DMS 273 (cell line): ENCODE data around the gene MNAT1.
"Not testable (repeated sequence)": the region's sequence is repeated elsewhere in the genome, so short reads cannot be mapped to it uniquely, and the experiment has no call there.

ENCODE experiments used
- DNase-seq: peaks from one replicate; lab custom pipeline; 2025; ENCODE audit not compliant: unreplicated experiment; lab: John Stamatoyannopoulos, UW

Gene MNAT1

DNA sequence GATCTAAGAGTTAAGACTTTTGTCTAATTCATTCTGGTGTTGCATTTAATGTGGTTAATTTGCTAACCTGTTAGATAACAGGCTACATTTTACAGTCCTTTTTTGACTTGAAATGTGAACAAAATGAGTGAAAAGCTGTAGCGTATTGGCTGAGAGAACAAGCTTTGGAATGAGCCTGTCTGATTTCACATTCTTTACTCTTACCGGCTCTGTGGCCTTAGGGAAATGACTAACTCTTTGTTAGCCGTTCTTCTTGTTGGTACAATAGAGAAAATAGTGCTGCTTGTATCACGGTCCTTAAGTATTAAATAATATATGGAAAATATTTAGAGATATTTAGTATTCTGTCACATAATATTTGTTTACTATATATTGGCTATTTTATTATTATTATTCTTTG is 1.9 kb downstream of the MNAT1 start:
- DNase-seq = peak; percentile 10

DNA sequence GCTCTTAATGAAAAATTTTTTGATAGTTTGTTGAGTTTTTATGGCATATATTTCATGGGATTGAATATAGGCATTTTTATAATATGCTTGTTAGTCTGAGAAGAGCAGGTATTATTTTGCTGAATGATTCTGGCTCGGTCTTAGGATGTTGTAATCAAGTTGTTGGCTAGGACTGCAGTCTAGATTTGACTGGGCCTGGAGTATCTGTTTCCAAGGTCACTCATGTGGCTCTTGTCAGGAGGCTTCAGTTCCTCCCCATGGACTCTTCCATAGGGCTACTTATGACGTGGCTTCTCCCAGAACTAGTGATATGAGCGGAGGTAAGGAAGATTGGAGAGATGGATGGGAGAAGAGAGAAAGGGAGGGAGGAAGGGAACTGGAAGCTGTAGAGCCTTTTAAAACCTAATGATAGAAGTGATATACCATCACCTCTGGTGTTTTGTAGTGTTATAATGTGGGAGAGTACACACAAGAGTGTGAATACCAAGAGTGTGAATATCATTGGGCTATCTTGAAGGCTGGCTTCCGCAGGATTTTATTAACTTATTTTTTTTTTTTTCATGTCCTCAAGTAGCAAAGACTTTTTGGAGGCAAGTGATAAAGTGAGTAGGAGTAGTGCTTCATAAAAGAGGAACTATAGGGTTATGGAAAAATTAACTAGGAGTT is 4.4 kb downstream of the MNAT1 start:
- DNase-seq = no peak

DNA sequence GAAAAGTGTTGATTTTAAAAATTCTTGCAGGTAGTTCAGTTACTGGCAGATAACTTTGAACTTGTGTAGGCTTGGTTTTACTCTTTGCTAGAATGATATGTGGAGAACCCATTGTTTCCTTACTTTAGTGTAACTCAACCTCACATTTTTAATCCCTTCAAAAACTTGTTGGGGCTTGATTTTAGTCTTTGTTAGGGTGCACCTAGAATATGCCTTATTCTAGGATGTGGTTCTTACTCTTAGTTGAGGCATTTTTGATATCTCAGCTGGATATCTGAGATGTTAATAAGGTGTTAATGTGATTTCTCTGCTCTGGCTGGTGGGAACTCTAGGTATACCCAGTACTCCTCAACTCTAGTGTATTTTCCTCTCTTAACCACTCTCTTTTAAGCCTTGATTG is 10.0 kb downstream of the MNAT1 start:
- no peak for DNase-seq

DNA sequence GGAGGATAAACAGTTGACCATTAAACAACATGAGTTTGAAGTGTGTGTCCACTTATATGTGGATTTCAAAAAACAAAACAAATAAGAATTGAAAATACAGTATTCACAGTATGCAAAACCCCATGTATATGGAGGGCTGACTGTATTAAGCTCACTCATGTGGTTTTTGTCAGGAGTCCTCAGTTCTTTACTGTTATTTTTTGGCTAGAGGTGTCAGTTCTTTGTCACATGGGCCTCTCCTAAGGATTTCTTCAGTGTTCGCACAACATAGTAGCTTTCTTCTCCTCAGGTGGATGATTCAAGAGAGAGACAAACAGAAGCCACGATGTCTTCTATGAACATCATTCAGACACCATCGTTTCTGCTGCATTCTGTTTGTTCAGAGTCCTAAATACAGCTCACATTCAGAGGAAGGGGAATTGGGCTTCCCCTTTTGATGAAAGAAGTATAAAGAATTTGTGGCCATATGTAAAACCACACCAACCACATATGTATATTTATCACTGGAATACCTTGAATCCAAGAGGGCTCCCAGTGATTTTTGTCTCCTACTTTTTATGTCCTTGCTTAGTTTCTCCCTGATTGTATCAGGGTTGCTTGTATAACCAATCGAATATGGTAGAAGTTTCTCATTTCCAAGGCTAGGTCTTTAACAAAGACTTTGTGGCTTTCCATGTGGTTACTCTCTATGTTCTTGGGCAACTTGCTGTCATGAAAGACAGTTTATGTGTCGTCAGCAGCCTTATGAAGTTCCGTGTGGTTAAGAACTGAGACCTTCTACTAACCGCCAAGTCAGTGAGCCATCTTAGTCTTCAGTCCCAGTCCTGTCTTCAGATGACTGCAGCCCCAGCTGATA is 18.9 kb downstream of the MNAT1 start:
- no peak for DNase-seq

DNA sequence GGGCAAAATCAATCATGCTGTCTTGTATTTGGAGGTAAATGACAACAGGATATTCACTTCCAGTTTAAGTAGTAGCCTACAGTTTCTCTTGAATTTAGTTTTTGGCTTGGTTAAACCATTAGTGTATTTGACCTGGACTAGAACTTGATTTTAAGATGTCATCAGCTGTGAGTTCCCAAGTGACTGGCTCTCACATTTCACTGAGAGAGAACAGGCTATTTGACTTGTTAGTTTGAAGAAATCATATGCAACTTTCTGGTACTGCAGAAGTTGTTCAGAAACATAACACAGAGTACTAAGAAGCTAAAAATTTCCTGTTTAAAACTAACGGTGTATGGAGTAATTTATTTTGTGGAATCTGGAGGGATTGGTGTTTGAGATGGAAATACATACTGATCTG is 22.3 kb downstream of the MNAT1 start:
- no peak for DNase-seq

DNA sequence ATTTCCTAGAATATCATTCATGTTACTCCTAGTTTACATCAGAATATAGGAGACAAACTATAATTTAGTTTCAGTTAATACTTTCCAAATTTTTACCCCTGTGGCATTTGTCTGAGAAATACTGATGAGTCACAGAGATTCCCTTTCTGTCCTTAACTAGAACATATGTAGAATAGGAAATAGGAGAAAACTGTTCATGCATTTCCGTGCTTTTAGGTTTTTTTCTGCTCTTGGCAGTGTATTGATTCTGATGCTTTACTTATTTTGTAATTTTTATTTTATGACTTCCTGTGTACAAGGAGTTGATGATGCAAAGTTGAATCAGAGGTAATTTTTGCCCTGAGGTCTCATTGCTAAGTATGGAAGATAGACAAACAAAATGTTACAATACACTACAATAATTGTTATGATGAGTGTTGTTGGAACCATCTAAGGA is 23.0 kb downstream of the MNAT1 start:
- no peak for DNase-seq

DNA sequence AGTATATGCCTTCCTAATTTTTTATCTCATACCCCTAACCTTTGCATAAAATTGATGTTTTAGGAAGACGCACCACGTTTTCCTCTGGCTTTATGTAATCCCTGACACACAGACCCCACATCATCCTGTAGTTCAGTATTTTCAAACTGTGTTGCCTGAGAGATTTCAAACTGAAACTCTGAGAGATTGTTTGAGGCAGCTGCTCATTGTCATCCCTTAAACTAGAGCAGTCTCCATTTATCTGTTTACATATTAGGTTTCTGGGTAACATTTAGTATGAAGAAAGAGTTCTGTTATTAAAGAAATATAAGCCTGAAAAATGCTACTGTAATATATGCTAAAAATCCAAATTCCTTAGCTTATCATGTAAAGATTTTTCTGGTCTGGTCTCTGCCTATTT is 24.3 kb downstream of the MNAT1 start:
- peak; percentile 20 for DNase-seq

DNA sequence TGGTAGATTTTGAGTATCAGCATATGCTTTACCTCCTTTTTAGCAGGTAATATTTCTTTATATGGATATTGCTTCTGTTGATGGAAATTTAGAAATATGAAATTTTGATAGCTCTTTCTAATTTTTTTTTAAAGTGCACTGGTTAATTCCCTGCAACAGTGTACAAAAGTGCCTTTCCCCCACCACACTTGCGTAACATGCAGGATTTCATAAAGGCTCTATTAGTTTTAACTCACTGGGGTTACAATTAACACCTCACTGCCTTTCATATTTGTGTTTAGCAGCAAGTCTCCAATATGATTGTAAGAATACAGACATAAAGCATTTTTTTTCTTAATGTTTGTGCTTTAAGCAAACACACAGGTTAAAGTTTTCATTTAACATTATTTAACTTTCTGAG is 25.6 kb downstream of the MNAT1 start:
- DNase-seq = no peak

DNA sequence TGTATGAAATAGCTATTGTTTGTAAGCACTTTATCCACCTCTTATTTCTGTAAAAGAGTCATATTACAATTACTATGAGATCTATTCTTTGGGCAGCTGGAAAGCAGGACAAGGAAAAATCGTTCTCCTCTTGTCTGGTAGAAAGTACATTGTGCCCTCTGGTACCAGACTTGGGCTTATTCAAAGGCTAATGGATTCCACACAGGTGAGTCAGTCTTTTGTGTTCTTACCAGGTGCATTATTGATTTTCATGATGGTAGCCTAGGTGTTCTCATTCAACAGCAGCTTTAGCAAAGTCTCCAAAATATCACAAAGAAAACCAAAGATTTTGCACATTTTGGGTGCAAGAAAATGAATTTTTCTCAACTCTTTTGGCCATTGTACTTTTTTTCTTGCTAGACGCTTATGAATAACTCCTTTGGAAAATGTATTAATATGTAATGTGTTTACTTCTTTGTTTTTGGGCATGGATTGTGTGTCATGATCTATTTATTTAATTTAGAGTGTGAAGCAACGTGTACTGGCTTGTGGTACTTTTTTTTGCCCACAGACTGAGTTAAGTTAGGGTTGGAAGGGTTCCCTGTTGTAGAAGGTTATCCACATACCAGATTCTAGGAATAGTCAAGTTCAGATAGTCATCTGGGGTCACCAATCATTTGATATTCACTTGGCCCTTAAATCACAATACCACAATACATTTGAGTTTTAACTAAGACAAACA is 26.2 kb downstream of the MNAT1 start:
- DNase-seq = no peak

DNA sequence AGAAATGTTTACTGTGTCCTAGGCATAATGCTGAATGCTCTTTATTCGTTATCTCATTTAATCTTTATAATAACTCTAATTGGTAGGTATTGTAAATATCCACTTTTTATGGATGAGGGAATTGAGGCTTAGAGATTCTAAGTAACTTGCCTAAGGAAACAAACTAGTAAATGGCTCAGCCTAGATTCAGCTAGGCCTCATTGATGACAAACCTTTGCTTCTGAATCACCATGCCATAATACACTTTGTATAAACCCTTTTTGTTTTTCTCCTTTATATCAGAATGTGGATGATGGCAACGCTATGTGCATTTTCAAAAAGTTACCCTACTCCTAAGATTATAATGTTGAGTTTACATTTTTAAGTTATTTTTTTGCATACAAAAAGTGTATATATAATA is 34.0 kb downstream of the MNAT1 start:
- no peak for DNase-seq

DNA sequence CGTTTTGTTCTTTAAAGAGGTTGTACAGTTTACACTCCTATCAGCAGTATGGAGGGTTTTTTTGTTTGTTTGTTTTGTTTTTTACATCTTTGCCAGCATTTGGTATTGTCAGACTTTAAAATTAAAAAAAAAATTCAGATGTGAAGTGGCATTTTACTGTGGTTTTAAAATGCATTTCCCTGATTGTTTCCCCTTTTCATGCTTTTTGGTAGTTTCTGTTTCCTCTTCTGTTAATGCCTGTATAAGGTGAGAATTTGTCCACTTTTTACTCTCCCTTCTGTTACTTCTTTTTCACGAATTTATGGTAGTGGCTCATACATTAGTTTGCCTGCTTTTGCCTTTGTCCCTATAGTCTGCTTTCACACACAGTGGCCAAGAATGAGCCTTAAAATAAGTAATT is 36.6 kb downstream of the MNAT1 start:
- no peak for DNase-seq

DNA sequence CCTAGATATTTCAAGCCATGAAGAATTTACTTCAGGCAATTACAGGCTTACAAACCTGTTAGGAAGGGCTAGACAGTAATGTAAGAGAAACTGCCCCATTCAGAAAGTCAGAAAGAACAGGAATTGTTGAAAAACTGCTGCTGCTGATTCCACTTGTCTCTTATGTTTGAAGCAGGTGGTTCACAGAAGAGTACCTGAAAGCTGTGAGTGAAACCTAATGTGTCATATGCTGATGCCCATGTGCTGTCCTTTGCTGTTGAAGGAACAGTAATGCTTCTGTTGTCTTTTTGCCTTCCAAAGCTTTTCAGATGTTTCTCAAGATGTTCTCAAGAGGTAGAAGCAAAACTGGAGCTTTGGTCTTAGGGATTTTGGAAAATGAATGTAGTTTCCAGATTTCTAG is 39.0 kb downstream of the MNAT1 start:
- no peak for DNase-seq

DNA sequence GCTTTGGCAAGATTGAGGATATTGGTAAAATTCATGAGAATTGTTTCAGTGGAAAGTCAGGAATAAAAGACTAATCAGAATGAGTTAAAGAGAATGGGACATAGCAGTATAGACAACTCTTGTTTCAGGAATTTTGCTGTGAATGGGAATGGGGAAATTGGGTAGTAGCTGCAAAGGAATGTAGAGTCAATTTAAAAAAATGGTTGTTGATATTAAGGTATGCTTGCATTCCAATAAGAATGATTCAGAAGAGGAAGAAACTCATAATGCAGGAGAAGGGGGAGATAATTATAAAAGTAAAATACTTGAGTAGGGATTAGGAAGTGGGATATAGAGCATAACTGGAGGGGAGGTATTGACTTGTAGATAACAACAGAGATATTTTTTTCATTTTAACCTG is 40.7 kb downstream of the MNAT1 start:
- no peak for DNase-seq

DNA sequence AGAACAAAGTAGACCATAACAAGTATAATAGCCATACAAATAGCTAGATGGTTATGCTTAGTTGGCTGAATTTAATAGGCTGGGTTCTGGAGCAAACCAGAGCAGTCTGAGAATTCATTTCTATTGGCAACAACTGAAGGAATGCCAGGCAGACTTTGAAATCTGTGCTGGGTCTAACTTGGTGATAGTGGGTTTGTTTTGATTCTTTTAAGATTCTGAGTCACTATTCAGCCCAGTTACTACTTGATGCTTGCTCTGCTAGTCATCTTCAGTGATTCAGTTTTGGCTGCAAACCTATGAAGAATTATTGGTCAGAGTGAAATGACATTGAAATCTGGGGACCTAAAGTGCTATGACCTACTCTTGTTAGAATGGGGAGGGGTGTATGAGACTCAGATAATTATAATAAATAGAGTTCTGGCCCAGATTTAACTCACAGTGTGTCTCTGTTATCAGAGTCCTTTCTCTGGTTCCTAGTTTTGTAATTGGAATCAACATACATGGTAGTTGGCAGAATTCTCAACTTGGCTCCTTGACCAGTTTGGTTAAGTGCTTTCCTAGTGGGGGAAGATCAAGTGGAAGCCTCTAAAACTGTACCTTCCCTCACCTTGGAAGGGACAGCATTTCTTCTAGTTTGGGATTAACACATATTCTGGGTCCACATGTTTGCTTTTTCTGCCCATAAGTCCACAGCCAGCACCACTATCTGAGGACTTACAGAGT is 43.5 kb downstream of the MNAT1 start:
- DNase-seq = no peak

DNA sequence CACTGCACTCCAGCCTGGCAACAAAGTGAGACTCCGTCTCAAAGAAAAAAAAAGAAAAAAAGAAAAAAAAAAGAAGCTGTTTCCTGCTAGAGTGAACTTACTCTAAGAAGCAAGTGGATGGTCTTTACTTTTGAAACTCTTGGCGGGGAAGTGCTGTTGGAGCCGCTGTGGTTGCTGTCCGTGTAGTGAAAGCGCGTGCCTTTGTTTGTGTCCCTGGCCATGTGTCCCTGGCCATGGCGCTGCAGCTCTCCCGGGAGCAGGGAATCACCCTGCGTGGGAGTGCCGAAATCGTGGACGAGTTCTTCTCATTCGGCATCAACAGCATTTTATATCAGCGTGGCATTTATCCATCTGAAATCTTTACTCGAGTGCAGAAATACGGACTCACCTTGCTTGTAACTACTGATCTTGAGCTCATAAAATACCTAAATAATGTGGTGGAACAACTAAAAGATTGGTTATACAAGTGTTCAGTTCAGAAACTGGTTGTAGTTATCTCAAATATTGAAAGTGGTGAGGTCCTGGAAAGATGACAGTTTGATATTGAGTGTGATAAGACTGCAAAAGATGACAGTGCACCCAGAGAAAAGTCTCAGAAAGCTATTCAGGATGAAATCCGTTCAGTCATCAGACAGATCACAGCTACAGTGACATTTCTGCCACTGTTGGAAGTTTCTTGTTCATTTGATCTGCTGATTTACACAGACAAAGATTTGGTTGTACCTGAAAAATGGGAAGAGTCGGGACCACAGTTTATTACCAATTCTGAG is 45.4 kb downstream of the MNAT1 start:
- DNase-seq = not testable (repeated sequence)

DNA sequence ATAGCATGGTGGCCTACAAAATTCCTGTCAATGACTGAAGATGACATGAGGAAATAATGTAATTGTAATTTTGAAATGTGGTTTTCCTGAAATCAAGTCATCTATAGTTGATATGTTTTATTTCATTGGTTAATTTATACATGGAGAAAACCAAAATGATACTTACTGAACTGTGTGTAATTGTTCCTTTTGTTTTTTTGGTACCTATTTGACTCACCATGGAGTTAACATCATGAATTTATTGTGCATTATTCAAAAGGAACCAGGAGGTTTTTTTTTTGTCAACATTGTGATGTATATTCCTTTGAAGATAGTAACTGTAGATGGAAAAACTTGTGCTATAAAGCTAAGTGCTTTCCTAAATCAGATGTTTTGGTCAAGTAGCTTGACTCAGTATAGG is 46.0 kb downstream of the MNAT1 start:
- DNase-seq = not testable (repeated sequence)

DNA sequence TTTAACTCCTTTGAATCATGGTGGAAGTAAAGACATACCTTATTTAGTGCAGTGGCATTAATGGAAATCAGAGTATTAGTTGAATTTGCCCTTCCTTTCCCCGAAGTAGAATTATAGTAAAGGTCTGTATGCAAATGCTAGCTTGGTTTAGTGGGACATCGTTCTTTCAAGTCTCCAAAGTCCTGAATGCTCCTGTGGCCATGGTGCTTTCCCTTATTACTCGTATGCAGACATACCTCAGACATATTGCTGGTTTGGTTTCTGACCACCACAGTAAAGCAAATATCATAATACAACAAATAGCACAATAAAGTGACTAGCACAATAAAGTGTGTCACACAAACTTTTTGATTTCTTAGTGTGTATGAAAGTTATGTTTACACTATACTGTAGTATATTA is 52.3 kb downstream of the MNAT1 start:
- DNase-seq = no peak

DNA sequence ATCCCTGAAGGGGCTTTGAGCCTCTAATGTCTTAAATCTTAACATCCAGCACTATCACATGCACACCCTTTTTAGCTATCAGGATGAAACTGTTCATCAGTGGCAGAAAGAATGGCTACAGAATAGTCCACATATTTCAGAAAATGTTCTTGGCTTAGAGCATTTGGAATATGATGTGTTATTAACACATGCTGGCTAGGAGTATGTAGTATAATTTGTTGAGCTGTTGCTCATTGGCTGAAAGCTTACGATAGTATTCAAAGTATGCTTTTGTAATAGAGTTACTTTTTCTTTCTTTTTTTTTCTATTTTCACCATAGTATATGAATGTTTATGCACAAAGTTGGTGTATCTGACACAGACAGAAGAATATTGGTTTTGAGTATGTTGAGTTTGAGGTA is 55.1 kb downstream of the MNAT1 start:
- DNase-seq = no peak

DNA sequence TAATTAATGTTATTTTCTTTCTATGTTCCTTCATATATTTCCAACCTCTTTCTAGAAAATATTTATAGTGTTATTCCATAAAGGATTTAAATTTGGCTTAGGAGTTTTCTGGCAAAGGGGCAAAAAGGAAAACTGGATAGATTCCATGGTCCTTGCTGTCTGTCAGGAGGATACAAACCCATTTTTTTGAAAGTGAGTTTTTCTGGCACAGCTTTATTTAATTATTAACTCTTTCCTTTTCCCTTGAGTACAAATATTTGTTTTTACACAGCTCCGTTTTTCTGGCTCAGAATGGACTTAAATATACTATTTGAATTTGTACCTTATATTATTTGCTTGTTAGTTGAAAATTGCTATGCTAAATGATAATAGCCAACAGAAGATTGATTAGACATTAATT is 56.3 kb downstream of the MNAT1 start:
- DNase-seq = no peak

DNA sequence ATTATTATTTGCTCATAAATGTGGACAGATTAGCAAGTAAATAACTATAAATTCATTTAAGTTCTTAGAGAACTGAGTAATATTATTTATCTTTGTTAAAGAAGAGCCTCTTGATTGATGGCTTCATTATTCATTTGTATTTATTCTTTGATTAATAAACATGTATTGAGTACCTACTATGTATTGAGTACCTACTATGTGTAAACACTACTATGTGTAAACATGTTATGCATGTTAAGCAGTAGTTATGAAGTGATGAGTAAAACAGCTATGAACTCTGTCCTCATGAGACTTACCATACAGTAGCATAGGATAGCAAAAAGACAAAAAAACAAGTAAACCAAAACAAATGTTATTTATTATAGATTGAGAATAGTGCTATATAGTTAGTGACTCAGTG is 61.9 kb downstream of the MNAT1 start:
- no peak for DNase-seq

DNA sequence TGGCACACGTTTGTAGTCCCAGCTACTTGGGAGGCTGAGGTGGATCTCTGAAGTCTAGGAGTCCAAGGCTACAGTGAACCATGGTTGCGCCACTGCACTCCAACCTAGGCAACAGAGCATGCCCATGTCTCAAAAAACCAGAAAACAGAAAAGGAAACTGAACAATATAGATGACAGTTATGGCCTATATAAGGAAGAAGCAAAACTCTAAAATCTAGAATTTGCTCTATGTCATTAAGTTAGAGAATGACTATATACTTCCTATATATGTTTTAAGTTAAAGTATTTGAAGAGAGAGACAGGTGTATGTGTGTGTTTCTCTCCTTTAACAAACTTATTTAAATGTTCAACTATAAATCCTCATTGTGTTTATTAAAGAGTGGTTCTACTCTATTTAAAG is 65.8 kb downstream of the MNAT1 start:
- DNase-seq = no peak
